Esophagus muscularis mucosa (tissue), 4 donors: ENCODE measurements around the gene IFNL1. TPM values are rescaled to one million over a fixed set of nuclear protein-coding genes. Genes with fewer than 3 reads are reported as not detected.

Experiments
- DNase-seq: peaks from one replicate; pipeline ENCODE4 v3.0.0-alpha.2; 2017; ENCODE audit errors: extremely low spot score
- H3K27ac ChIP-seq, 4 donors: fragments of 200-600 bp; sonication (generic); replicated peaks in 1 of 4; 1 replicate in 3 of 4; 2 replicates in 1 of 4; pipeline ENCODE4 v1.5.1; 2016 to 2019; ENCODE audit warnings: mild to moderate bottlenecking in 1 of 4
- H3K27me3 ChIP-seq, 4 donors: fragments of 200-600 bp; sonication (generic); one replicate each; pipeline versions ENCODE4 v1.5.1 to v1.6.0; 2016 to 2019
- H3K36me3 ChIP-seq, 4 donors: fragments of 200-600 bp; sonication (generic); one replicate each; pipeline ENCODE4 v1.5.1; 2016 to 2019
- H3K4me1 ChIP-seq, 4 donors: fragments of 200-600 bp; sonication (generic); one replicate each; pipeline ENCODE4 v1.5.1; 2016 to 2019
- H3K4me3 ChIP-seq, 4 donors: fragments of 200-600 bp; sonication (generic); 1 replicate in 2 of 4; 2 replicates in 2 of 4; pipeline ENCODE4 v1.5.1; 2016 to 2019; ENCODE audit warnings: mild to moderate bottlenecking in 4 of 4, moderate library complexity in 1 of 4
- H3K9me3 ChIP-seq, 4 donors: fragments of 200-600 bp; sonication (generic); 1 replicate in 3 of 4; 2 replicates in 1 of 4; pipeline ENCODE4 v1.5.1; 2016 to 2019
- EP300 ChIP-seq: sonication (generic); formaldehyde crosslinking; IDR thresholded peaks from one replicate; pipeline ENCODE4 v1.6.1; 2017; ENCODE audit warnings: antibody characterized with exemption
- POLR2A ChIP-seq: fragments of 450-650 bp; IDR thresholded peaks from one replicate; pipeline ENCODE4 v1.6.1; 2017; ENCODE audit warnings: antibody characterized with exemption, moderate library complexity, mild to moderate bottlenecking, low read depth
- POLR2AphosphoS5 ChIP-seq, 2 donors: sonication (generic); formaldehyde crosslinking; IDR thresholded peaks; one replicate each; pipeline ENCODE4 v1.6.1; 2017; ENCODE audit warnings: antibody characterized with exemption in 2 of 2
- WGBS: methylation state at CpG from one replicate; pipeline ENCODE4 v1.1.5; 2018; 5-methylcytosine and 5-hydroxymethylcytosine counted together
- intact Hi-C: fragments of 100-400 bp; cut with DNase I; formaldehyde crosslinking; loops from one replicate; pipeline ENCODE4 v1.15.1; 2023
- total RNA-seq, 4 donors: library from RNA; depleted of rRNA; stranded (reverse); fragments of >200 nt; gene quantifications; one replicate each; pipeline versions ENCODE4 v1.1.0 to v1.2.1, GENCODE V29; 2016
- TF ChIP-seq, protein P1 (sequence below), 3 experiments: fragments of 200-600 bp in 2 of 3; fragments of 450-650 bp in 1 of 3; sonication (generic) in 2 of 3; IDR thresholded peaks; one replicate each; pipeline ENCODE4 v1.5.1; 2017 to 2019; ENCODE audit warnings: antibody characterized with exemption in 3 of 3, mild to moderate bottlenecking in 2 of 3, moderate library complexity in 1 of 3

Gene IFNL1
- total RNA-seq, 4 donors from 2014 or later = not detected

DNA sequence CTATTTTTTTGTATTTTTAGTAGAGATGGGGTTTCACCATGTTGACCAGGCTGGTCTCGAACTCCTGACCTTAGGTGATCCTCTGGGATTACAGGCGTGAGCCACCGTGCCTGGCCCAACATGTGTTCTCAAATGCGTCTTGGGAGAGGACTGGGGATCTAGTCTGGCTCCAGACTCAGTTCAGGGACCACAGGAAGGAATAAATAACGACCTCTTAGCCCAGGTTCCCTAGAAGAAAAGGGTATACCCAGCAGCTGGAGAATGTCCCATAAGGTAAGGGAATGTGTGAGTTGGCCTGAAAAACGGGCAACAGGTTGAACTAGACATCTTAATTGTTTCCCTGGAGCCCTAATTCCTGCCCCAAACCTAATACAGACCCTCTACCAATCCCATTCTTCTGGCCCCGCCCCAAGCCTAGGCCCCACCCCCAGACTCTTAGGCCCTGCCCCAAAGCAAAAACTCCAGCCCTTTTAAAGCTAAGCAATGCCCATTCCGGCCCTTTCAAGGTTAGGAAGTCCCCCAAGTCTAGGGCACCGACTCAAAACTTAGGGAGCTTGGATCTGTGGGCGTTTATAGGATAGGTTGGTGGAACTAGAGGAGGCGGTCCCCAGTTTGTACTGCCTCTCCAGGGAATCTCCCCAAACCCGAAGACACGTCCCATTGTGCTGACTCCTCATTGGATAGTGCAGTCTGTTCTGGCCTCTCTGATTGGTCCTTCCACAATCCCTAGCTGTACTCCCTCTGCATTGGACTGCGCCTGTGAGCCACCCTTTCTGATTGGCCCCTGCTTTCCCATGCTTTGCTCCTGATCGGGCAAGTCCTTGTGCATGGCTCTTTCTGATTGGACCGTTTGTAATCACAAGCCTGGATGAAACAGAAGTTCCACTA, 29.8 kb downstream of the IFNL1 start:
- no peak overlapping the region for H3K4me3 ChIP-seq
- DNase-seq = no peak
- intact Hi-C loops = loop anchor here (10.0 kb wide), 2 partner anchors 141 to 361 kb away; no protein-coding TSS in a partner anchor
- H3K27me3 ChIP-seq = peaks cover 0 to 11% (median 0%) of the 10 kb centered on the region in 4 donors
- no peak overlapping the region for H3K27ac ChIP-seq
- H3K9me3 ChIP-seq = no peaks in the 10 kb centered on the region
- H3K36me3 ChIP-seq = no peaks in the 10 kb centered on the region
- WGBS = 89% methylated on average over 15 of the region's 16 CpGs
- H3K4me1 ChIP-seq = peaks cover 0 to 14% (median 8%) of the 10 kb centered on the region in 4 donors
- TF ChIP-seq EP300 = no peak
- TF ChIP-seq, protein P1, sequence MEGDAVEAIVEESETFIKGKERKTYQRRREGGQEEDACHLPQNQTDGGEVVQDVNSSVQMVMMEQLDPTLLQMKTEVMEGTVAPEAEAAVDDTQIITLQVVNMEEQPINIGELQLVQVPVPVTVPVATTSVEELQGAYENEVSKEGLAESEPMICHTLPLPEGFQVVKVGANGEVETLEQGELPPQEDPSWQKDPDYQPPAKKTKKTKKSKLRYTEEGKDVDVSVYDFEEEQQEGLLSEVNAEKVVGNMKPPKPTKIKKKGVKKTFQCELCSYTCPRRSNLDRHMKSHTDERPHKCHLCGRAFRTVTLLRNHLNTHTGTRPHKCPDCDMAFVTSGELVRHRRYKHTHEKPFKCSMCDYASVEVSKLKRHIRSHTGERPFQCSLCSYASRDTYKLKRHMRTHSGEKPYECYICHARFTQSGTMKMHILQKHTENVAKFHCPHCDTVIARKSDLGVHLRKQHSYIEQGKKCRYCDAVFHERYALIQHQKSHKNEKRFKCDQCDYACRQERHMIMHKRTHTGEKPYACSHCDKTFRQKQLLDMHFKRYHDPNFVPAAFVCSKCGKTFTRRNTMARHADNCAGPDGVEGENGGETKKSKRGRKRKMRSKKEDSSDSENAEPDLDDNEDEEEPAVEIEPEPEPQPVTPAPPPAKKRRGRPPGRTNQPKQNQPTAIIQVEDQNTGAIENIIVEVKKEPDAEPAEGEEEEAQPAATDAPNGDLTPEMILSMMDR (IDR thresholded peaks at IDR 0.05) = no peak
- TF ChIP-seq POLR2A = no peak
- TF ChIP-seq POLR2AphosphoS5 (IDR thresholded peaks at IDR 0.05) = no peak

DNA sequence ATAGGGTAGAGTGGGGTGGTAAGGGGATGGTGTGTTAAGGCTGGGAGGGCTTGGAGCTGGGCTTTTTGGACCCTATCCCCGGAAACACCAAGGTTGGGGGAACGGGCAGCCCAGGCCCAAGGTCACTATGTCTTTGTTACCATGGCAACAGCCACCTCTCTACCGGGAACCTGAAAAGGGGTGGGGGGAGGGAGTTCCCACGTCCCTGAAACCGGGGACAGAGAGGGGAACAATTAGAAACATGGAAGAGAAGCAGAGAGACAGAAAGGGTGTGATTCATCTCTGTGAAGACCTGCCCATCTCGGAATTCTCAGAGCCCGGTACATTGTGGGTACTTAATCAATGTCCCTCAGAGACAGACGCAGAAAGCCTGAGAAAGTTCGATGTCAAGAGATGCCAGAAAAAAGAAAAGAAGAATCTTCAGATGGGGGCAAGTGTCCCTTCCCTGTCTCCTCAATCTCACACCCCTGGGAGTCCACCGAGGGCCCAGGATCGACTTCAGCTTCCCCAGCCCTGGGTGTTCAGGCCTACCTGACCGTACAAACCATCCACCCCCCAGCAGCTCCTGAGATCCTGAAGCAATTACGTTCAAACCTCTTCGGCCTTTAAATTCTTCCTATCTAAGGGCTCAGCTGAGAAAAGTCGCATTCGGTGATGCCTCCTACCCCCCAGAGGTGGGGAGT, 31.3 kb downstream of the IFNL1 start:
- H3K27ac ChIP-seq = no peak overlapping the region
- no peaks in the 10 kb centered on the region for H3K36me3 ChIP-seq
- H3K4me3 ChIP-seq = no peak overlapping the region
- peaks cover 0 to 11% (median 0%) of the 10 kb centered on the region in 4 donors for H3K27me3 ChIP-seq
- TF ChIP-seq EP300 (no peak), POLR2A (no peak), POLR2AphosphoS5 (IDR thresholded peaks at IDR 0.05) (no peak)
- TF ChIP-seq, protein P1 (IDR thresholded peaks at IDR 0.05) = no peak
- intact Hi-C loops = loop anchor here (1.0 to 10.0 kb wide), 3 partner anchors 143 to 363 kb away; no protein-coding TSS in a partner anchor
- 61% methylated on average over 16 of the region's 16 CpGs for WGBS
- H3K4me1 ChIP-seq = peaks cover 0 to 12% (median 6%) of the 10 kb centered on the region in 4 donors
- DNase-seq = no peak
- H3K9me3 ChIP-seq = no peaks in the 10 kb centered on the region

DNA sequence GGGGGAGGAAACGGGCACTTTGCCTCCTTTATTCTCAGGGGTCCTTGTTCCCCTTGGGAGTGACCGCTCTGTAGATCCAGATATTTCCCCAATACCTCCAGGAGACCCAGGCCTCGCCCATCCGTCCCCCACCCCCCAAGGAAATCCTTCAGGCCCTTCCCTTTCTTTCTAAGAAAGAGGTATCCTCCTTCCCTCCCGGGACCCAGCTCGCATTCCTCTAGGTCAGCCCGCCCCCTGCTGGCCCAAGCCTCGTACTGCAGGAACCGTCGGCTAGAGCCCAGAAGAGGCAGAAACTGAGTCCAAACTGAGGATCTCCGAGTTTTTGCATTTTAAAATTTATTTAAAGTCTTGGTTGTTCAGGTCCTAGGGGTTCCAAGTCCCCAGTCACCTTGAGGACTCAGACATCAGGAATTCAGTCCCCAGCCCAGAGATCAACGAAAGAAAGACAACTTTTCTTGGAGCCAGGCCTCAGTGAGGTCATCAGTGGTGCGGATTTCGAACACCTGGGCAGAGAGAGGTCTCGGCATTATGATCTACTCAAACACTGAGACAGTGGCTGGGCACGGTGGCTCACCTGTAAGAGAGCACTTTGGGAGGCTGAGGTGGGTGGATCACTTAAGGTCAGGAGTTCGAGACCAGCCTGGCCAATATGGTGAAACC, 32.0 kb downstream of the IFNL1 start:
- 24% methylated on average over 17 of the region's 17 CpGs for WGBS

DNA sequence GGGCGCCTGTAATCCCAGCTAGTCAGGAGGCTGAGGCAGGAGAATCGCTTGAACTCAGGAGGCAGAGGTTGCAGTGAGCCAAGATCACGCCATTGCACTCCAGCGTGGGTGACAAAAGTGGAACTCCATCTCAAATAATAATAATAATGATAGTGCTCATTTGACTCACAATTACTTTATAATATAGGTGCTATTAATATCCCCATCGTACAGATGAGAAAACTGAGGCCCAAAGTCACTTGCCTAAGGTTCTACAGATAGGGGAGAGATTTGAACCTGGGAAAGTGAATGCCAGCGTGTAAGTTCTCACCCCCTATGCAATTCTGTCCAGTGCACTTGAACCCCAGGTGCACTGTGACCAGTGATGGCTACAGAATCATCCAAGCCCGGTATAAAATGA, 33.7 kb downstream of the IFNL1 start:
- Histone ChIP-seq H3K27ac (no peak overlapping the region), H3K36me3 (no peaks in the 10 kb centered on the region), H3K27me3 (peaks cover 0 to 11% (median 0%) of the 10 kb centered on the region in 4 donors), H3K4me3 (no peak overlapping the region), H3K9me3 (no peaks in the 10 kb centered on the region), H3K4me1 (peaks cover 0 to 12% (median 6%) of the 10 kb centered on the region in 4 donors)
- TF ChIP-seq EP300 = no peak
- TF ChIP-seq, protein P1 (IDR thresholded peaks at IDR 0.05) = no peak
- no peak for TF ChIP-seq POLR2A
- TF ChIP-seq POLR2AphosphoS5 (IDR thresholded peaks at IDR 0.05) = no peak
- intact Hi-C loops = loop anchor here (10.0 kb wide), 2 partner anchors 145 to 365 kb away; no protein-coding TSS in a partner anchor
- WGBS = 87% methylated on average over 7 of the region's 7 CpGs
- DNase-seq = no peak

More for the DNA sequence above, 32.0 kb downstream of the IFNL1 start:
- intact Hi-C loops = loop anchor here (1.0 to 10.0 kb wide), 3 partner anchors 143 to 363 kb away; no protein-coding TSS in a partner anchor
- TF ChIP-seq EP300 (no peak), POLR2A (no peak), POLR2AphosphoS5 (IDR thresholded peaks at IDR 0.05) (peak in 1 of 2 donors; percentile 35)
- TF ChIP-seq, protein P1 (IDR thresholded peaks at IDR 0.05) = peak in 2 of 3 experiments; percentile 93 to 96
- H3K36me3 ChIP-seq = no peaks in the 10 kb centered on the region
- H3K4me1 ChIP-seq = peaks cover 0 to 12% (median 6%) of the 10 kb centered on the region in 4 donors
- DNase-seq = peak; percentile 95
- no peak overlapping the region for H3K4me3 ChIP-seq
- no peak overlapping the region for H3K27ac ChIP-seq
- H3K27me3 ChIP-seq = peaks cover 0 to 11% (median 0%) of the 10 kb centered on the region in 4 donors
- H3K9me3 ChIP-seq = no peaks in the 10 kb centered on the region
